ENCODE data around the gene TSPAN14.

Gene TSPAN14

GRCh38 chr10:80457554-80458262, 3.6 kb downstream of the TSPAN14 start:
- Histone ChIP-seq H3K27ac (ENCODE audit: low read depth, low read length, severe bottlenecking) (no peak overlapping the region), H3K36me3 (ENCODE audit: control insufficient read depth, insufficient read depth, low read length) (peaks cover 36% of the 10 kb centered on the region), H3K9me3 (ENCODE audit: control insufficient read depth, low read length) (no peaks in the 10 kb centered on the region), H3K4me3 (ENCODE audit: extremely low read depth, insufficient read depth, low read length, poor library complexity, severe bottlenecking) (no peak overlapping the region), H3K4me1 (ENCODE audit: control insufficient read depth, insufficient read depth, low read length, poor library complexity, severe bottlenecking) (peaks cover 71% of the 10 kb centered on the region)
- WGBS, 2 experiments (ENCODE audit: insufficient coverage in 2 of 2): 85 to 92% methylated on average over 6 to 7 of the region's 8 CpGs

GRCh38 chr10:80458263-80458625, 4.1 kb downstream of the TSPAN14 start:
- Histone ChIP-seq H3K36me3 (ENCODE audit: control insufficient read depth, insufficient read depth, low read length) (peaks cover 36% of the 10 kb centered on the region), H3K4me1 (ENCODE audit: control insufficient read depth, insufficient read depth, low read length, poor library complexity, severe bottlenecking) (peaks cover 71% of the 10 kb centered on the region), H3K27ac (ENCODE audit: low read depth, low read length, severe bottlenecking) (no peak overlapping the region), H3K4me3 (ENCODE audit: extremely low read depth, insufficient read depth, low read length, poor library complexity, severe bottlenecking) (no peak overlapping the region), H3K9me3 (ENCODE audit: control insufficient read depth, low read length) (no peaks in the 10 kb centered on the region)
- 88 to 90% methylated on average over 2 of the region's 4 CpGs for WGBS, 2 experiments (ENCODE audit: insufficient coverage in 2 of 2)

GRCh38 chr10:80458638-80459037, 4.5 kb downstream of the TSPAN14 start:
- 91 to 98% methylated on average over 4 to 5 of the region's 6 CpGs for WGBS, 2 experiments (ENCODE audit: insufficient coverage in 2 of 2)
- H3K9me3 ChIP-seq (ENCODE audit: control insufficient read depth, low read length): no peaks in the 10 kb centered on the region
- no peak overlapping the region for H3K27ac ChIP-seq (ENCODE audit: low read depth, low read length, severe bottlenecking)
- H3K4me3 ChIP-seq (ENCODE audit: extremely low read depth, insufficient read depth, low read length, poor library complexity, severe bottlenecking): no peak overlapping the region
- peaks cover 36% of the 10 kb centered on the region for H3K36me3 ChIP-seq (ENCODE audit: control insufficient read depth, insufficient read depth, low read length)
- H3K4me1 ChIP-seq (ENCODE audit: control insufficient read depth, insufficient read depth, low read length, poor library complexity, severe bottlenecking): peaks cover 73% of the 10 kb centered on the region

GRCh38 chr10:80459047-80459865, 5.1 kb downstream of the TSPAN14 start:
- H3K27ac ChIP-seq (ENCODE audit: low read depth, low read length, severe bottlenecking): peak overlapping the region; percentile 5
- H3K36me3 ChIP-seq (ENCODE audit: control insufficient read depth, insufficient read depth, low read length): peaks cover 36% of the 10 kb centered on the region
- H3K4me1 ChIP-seq (ENCODE audit: control insufficient read depth, insufficient read depth, low read length, poor library complexity, severe bottlenecking): peaks cover 80% of the 10 kb centered on the region
- 81 to 87% methylated on average over 6 to 8 of the region's 9 CpGs for WGBS, 2 experiments (ENCODE audit: insufficient coverage in 2 of 2)
- H3K9me3 ChIP-seq (ENCODE audit: control insufficient read depth, low read length): no peaks in the 10 kb centered on the region
- H3K4me3 ChIP-seq (ENCODE audit: extremely low read depth, insufficient read depth, low read length, poor library complexity, severe bottlenecking): no peak overlapping the region

GRCh38 chr10:80460399-80461207, 6.5 kb downstream of the TSPAN14 start:
- peaks cover 93% of the 10 kb centered on the region for H3K4me1 ChIP-seq (ENCODE audit: control insufficient read depth, insufficient read depth, low read length, poor library complexity, severe bottlenecking)
- H3K27ac ChIP-seq (ENCODE audit: low read depth, low read length, severe bottlenecking): peak overlapping the region; percentile 58
- no peaks in the 10 kb centered on the region for H3K9me3 ChIP-seq (ENCODE audit: control insufficient read depth, low read length)
- peaks cover 36% of the 10 kb centered on the region for H3K36me3 ChIP-seq (ENCODE audit: control insufficient read depth, insufficient read depth, low read length)
- WGBS, 2 experiments (ENCODE audit: insufficient coverage in 2 of 2): 67 to 86% methylated on average over 6 of the region's 6 CpGs
- no peak overlapping the region for H3K4me3 ChIP-seq (ENCODE audit: extremely low read depth, insufficient read depth, low read length, poor library complexity, severe bottlenecking)

GRCh38 chr10:80461208-80462183, 7.4 kb downstream of the TSPAN14 start:
- WGBS, 2 experiments (ENCODE audit: insufficient coverage in 2 of 2): 85 to 96% methylated on average over 7 to 8 of the region's 8 CpGs
- no peak overlapping the region for H3K4me3 ChIP-seq (ENCODE audit: extremely low read depth, insufficient read depth, low read length, poor library complexity, severe bottlenecking)
- peak overlapping the region; percentile 78 for H3K27ac ChIP-seq (ENCODE audit: low read depth, low read length, severe bottlenecking)
- H3K36me3 ChIP-seq (ENCODE audit: control insufficient read depth, insufficient read depth, low read length): peaks cover 32% of the 10 kb centered on the region
- H3K9me3 ChIP-seq (ENCODE audit: control insufficient read depth, low read length): no peaks in the 10 kb centered on the region
- peaks cover 90% of the 10 kb centered on the region for H3K4me1 ChIP-seq (ENCODE audit: control insufficient read depth, insufficient read depth, low read length, poor library complexity, severe bottlenecking)

- Histone ChIP-seq H3K36me3 (ENCODE audit: control insufficient read depth, insufficient read depth, low read length) (peaks cover 25% of the 10 kb centered on the region), H3K4me3 (ENCODE audit: extremely low read depth, insufficient read depth, low read length, poor library complexity, severe bottlenecking) (no peak overlapping the region), H3K27ac (ENCODE audit: low read depth, low read length, severe bottlenecking) (peak overlapping the region; percentile 78), H3K4me1 (ENCODE audit: control insufficient read depth, insufficient read depth, low read length, poor library complexity, severe bottlenecking) (peaks cover 90% of the 10 kb centered on the region), H3K9me3 (ENCODE audit: control insufficient read depth, low read length) (no peaks in the 10 kb centered on the region)
- WGBS, 2 experiments (ENCODE audit: insufficient coverage in 2 of 2): 88 to 90% methylated on average over 3 to 4 of the region's 7 CpGs
Observed at GRCh38 chr10:80462299-80462980, 8.3 kb downstream of the TSPAN14 start.

GRCh38 chr10:80462981-80463741, 9.1 kb downstream of the TSPAN14 start:
- Histone ChIP-seq H3K9me3 (ENCODE audit: control insufficient read depth, low read length) (no peaks in the 10 kb centered on the region), H3K36me3 (ENCODE audit: control insufficient read depth, insufficient read depth, low read length) (peaks cover 18% of the 10 kb centered on the region), H3K4me1 (ENCODE audit: control insufficient read depth, insufficient read depth, low read length, poor library complexity, severe bottlenecking) (peaks cover 90% of the 10 kb centered on the region), H3K4me3 (ENCODE audit: extremely low read depth, insufficient read depth, low read length, poor library complexity, severe bottlenecking) (no peak overlapping the region), H3K27ac (ENCODE audit: low read depth, low read length, severe bottlenecking) (peak overlapping the region; percentile 93)
- WGBS, 2 experiments (ENCODE audit: insufficient coverage in 2 of 2): 74 to 83% methylated on average over 1 to 3 of the region's 5 CpGs

- Histone ChIP-seq H3K36me3 (ENCODE audit: control insufficient read depth, insufficient read depth, low read length) (peaks cover 17% of the 10 kb centered on the region), H3K9me3 (ENCODE audit: control insufficient read depth, low read length) (no peaks in the 10 kb centered on the region), H3K27ac (ENCODE audit: low read depth, low read length, severe bottlenecking) (peak overlapping the region; percentile 93), H3K4me3 (ENCODE audit: extremely low read depth, insufficient read depth, low read length, poor library complexity, severe bottlenecking) (no peak overlapping the region), H3K4me1 (ENCODE audit: control insufficient read depth, insufficient read depth, low read length, poor library complexity, severe bottlenecking) (peaks cover 90% of the 10 kb centered on the region)
- WGBS, 2 experiments (ENCODE audit: insufficient coverage in 2 of 2): 89 to 93% methylated on average over 6 to 10 of the region's 10 CpGs
Observed at GRCh38 chr10:80463868-80464267, 9.8 kb downstream of the TSPAN14 start.
